SW 1271 (cell line): ENCODE results near the gene ZNF687.

Experiments used
- DNase-seq, 2 experiments: peaks; one replicate each; lab custom pipeline; 2025; lab: John Stamatoyannopoulos, UW

ZNF687 gene

GRCh38 chr1:151277249-151277648, 4.8 kb upstream of the ZNF687 start:
- DNase-seq: no peak

- DNase-seq: peak; percentile 88 to 90
Observed at GRCh38 chr1:151281225-151281968, 702 bp upstream of the ZNF687 start.

- DNase-seq: no peak
Observed at GRCh38 chr1:151282883-151283725, 1.0 kb downstream of the ZNF687 start.

GRCh38 chr1:151284013-151284577, 2.0 kb downstream of the ZNF687 start:
- no peak for DNase-seq

GRCh38 chr1:151286619-151287340, 4.7 kb downstream of the ZNF687 start:
- DNase-seq: no peak

- DNase-seq: no peak
Observed at GRCh38 chr1:151287341-151287699, 5.2 kb downstream of the ZNF687 start.

- DNase-seq: no peak
Observed at GRCh38 chr1:151287767-151288500, 5.8 kb downstream of the ZNF687 start.

- DNase-seq: no peak
Observed at GRCh38 chr1:151288502-151288901, 6.4 kb downstream of the ZNF687 start.

GRCh38 chr1:151289080-151289935, 7.2 kb downstream of the ZNF687 start:
- no peak for DNase-seq

- DNase-seq: no peak
Observed at GRCh38 chr1:151289991-151290708, 8.1 kb downstream of the ZNF687 start.

- DNase-seq: no peak
Observed at GRCh38 chr1:151290709-151291303, 8.7 kb downstream of the ZNF687 start.

- DNase-seq: no peak
Observed at GRCh38 chr1:151292207-151293030, 10.3 kb downstream of the ZNF687 start.

GRCh38 chr1:151293093-151293492, 11.0 kb downstream of the ZNF687 start:
- DNase-seq: no peak

- DNase-seq: no peak
Observed at GRCh38 chr1:151294742-151295462, 12.8 kb downstream of the ZNF687 start.

GRCh38 chr1:151309811-151310323, 27.8 kb downstream of the ZNF687 start:
- DNase-seq: no peak

- DNase-seq: no peak
Observed at GRCh38 chr1:151311011-151311410, 28.9 kb downstream of the ZNF687 start.

GRCh38 chr1:151311589-151312331, 29.7 kb downstream of the ZNF687 start:
- DNase-seq: peak; percentile 91 to 92
